HepG2 (cell line): ENCODE results near the gene IL3RA. TPM values are rescaled to one million over a fixed set of nuclear protein-coding genes. Genes with fewer than 3 reads are reported as not detected.
"Not testable (repeated sequence)": the region's sequence is repeated elsewhere in the genome, so short reads cannot be mapped to it uniquely, and the experiment has no call there.

Source experiments
- ATAC-seq: fragments of 200-7000 bp; cut with Tn5 transposase; 3 replicates; pipeline ENCODE4 v1.9.1; 2020; ENCODE audit warnings: mild to moderate bottlenecking, moderate library complexity
- BruUV-seq: library from RNA; stranded (reverse); fragments of 400-500 nt; replicated peaks from 2 replicates; lab custom pipeline; 2021; lab: Mats Ljungman, UMichigan
- CTCF ChIA-PET: fragments of 300-600 bp; formaldehyde crosslinking; extraction: SDS; loops from one replicate; lab custom pipeline; 2021; ENCODE audit warnings: low total read pairs, inconsistent platforms, low intra/inter-chr PET ratio; lab: Yijun Ruan, JAX
- POLR2A ChIA-PET: fragments of 350-600 bp; sonication (Branson Sonifier 250); formaldehyde crosslinking; loops from one replicate; lab custom pipeline; 2020; ENCODE audit warnings: antibody characterized with exemption, inconsistent platforms; lab: Yijun Ruan, JAX
- DNase-seq: peaks from one replicate; pipeline ENCODE4 v3.0.0-alpha.2; 2015; ENCODE audit warnings: low spot score
- FAIRE-seq: peaks from 3 replicates; lab custom pipeline; 2011; peaks lifted over from hg19 to GRCh38; lab: Jason Lieb, UNC
- H2AFZ ChIP-seq: one replicate; pipeline ENCODE4 v1.6.1; 2011; ENCODE audit warnings: low read length, inconsistent platforms
- H3K27ac ChIP-seq: fragments of 300-600 bp; 3 replicates; pipeline ENCODE4 v1.8.0; 2011; ENCODE audit warnings: mixed run types, mild to moderate bottlenecking, mixed read lengths, low read length, inconsistent platforms; ENCODE audit not compliant: insufficient read depth; ENCODE audit errors: extremely low read length
- H3K27me3 ChIP-seq, 2 experiments: fragments of 200-600 bp in 1 of 2; 2 replicates in 1 of 2; 3 replicates in 1 of 2; pipeline versions ENCODE4 v1.6.0 to v1.8.0; 2011; ENCODE audit warnings: low read length in 2 of 2, mild to moderate bottlenecking in 2 of 2, moderate library complexity in 2 of 2, inconsistent platforms in 1 of 2; ENCODE audit not compliant: insufficient read depth in 2 of 2, control insufficient read depth in 1 of 2
- H3K36me3 ChIP-seq, 2 experiments: fragments of 200-600 bp in 1 of 2; replicated peaks in 1 of 2; 2 replicates in 1 of 2; 3 replicates in 1 of 2; pipeline versions ENCODE4 v1.5.1 to v1.8.0; 2011; ENCODE audit warnings: low read length in 2 of 2, inconsistent platforms in 1 of 2; ENCODE audit not compliant: insufficient read depth in 2 of 2, control insufficient read depth in 1 of 2
- H3K4me1 ChIP-seq: 2 replicates; pipeline ENCODE4 v1.5.1; 2012; ENCODE audit warnings: low read length, inconsistent platforms; ENCODE audit not compliant: insufficient read depth
- H3K4me2 ChIP-seq: 2 replicates; pipeline ENCODE4 v1.6.0; 2011; ENCODE audit warnings: low read depth, low read length, inconsistent platforms
- H3K4me3 ChIP-seq, 3 experiments: fragments of 200-600 bp in 1 of 3; sonication (generic), shearing (Covaris generic) in 1 of 3; replicated peaks in 1 of 3; 2 replicates each; pipeline ENCODE4 v1.5.1; 2011 to 2016; ENCODE audit warnings: low read length in 3 of 3, inconsistent platforms in 2 of 3, low read depth in 2 of 3, mild to moderate bottlenecking in 2 of 3, control low read depth in 1 of 3, mixed read lengths in 1 of 3; ENCODE audit not compliant: insufficient read depth in 1 of 3
- H3K79me2 ChIP-seq: one replicate; pipeline ENCODE4 v1.6.1; 2011; ENCODE audit warnings: low read length, inconsistent platforms; ENCODE audit not compliant: insufficient read depth
- H3K9ac ChIP-seq: 2 replicates; pipeline ENCODE4 v1.6.0; 2011; ENCODE audit warnings: mild to moderate bottlenecking, low read depth, low read length, inconsistent platforms; ENCODE audit not compliant: insufficient read depth
- H3K9me3 ChIP-seq: 2 replicates; pipeline ENCODE4 v1.5.1; 2012; ENCODE audit warnings: mild to moderate bottlenecking, low read length
- H4K20me1 ChIP-seq: 2 replicates; pipeline ENCODE4 v1.6.0; 2011; ENCODE audit warnings: inconsistent platforms, mild to moderate bottlenecking, low read length, moderate library complexity; ENCODE audit not compliant: insufficient read depth
- FOXC1 ChIP-seq: sonication (generic); formaldehyde crosslinking; IDR thresholded peaks from 2 replicates; pipeline ENCODE4 v1.8.0; 2022; ENCODE audit warnings: mild to moderate bottlenecking, missing genetic modification reagents, borderline replicate concordance
- FOXJ3 ChIP-seq: sonication (generic); formaldehyde crosslinking; IDR thresholded peaks from 2 replicates; pipeline ENCODE4 v1.4.0; 2020; ENCODE audit warnings: missing genetic modification reagents, mild to moderate bottlenecking, borderline replicate concordance
- MAF1 ChIP-seq: sonication (generic); formaldehyde crosslinking; IDR thresholded peaks from 2 replicates; pipeline ENCODE4 v1.5.0; 2020; ENCODE audit warnings: missing genetic modification reagents, borderline replicate concordance
- REXO4 ChIP-seq: sonication (generic); formaldehyde crosslinking; IDR thresholded peaks from 2 replicates; pipeline ENCODE4 v1.8.0; 2022; ENCODE audit warnings: missing genetic modification reagents, mild to moderate bottlenecking, borderline replicate concordance
- ZFP41 ChIP-seq: sonication (generic); formaldehyde crosslinking; IDR thresholded peaks from 2 replicates; pipeline ENCODE4 v1.4.0; 2020; ENCODE audit warnings: mild to moderate bottlenecking, missing genetic modification reagents, borderline replicate concordance
- WGBS: methylation state at CpG from one replicate; pipeline ENCODE4 v1.1.6; 2017; ENCODE audit warnings: low lambda C conversion rate; 5-methylcytosine and 5-hydroxymethylcytosine counted together
- in situ Hi-C: cut with HindIII; loops from 2 replicates; pipeline ENCODE4 v1.10.0; 2017; ENCODE audit warnings: low pct_unique_long_range_greater_than_20kb; ENCODE audit not compliant: extremely low pct_ligation_motif_present
- intact Hi-C: fragments of 100-400 bp; cut with micrococcal nuclease; formaldehyde crosslinking; loops from one replicate; pipeline ENCODE4 v1.10.0; 2022; ENCODE audit not compliant: unreplicated experiment
- polyA plus RNA-seq, 8 experiments: library from polyadenylated mRNA; depleted of rRNA in 3 of 8; stranded (reverse) in 7 of 8; unstranded in 1 of 8; fragments of >200 nt; fragmentation: Illumina TruSeq in 4 of 8; extraction: Trizol in 4 of 8; gene quantifications; 2 replicates each; pipeline versions ENCODE4 v1.2.1 to v1.2.3, GENCODE V29; 2011 to 2016; ENCODE audit warnings: low read depth in 4 of 8, missing spikeins in 1 of 8, mixed read lengths in 1 of 8; ENCODE audit not compliant: insufficient read depth in 1 of 8
- total RNA-seq, 5 experiments: library from RNA; depleted of rRNA; stranded (reverse); fragments of >200 nt; fragmentation: Illumina TruSeq; extraction: Trizol; gene quantifications; 2 replicates each; pipeline ENCODE4 v1.2.3, GENCODE V29; 2016; ENCODE audit warnings: low read depth in 1 of 5
- TF ChIP-seq, protein P1 (sequence below): sonication (generic); formaldehyde crosslinking; IDR thresholded peaks from 2 replicates; pipeline ENCODE4 v1.5.0; 2020; ENCODE audit warnings: mild to moderate bottlenecking, missing genetic modification reagents
- TF ChIP-seq, protein P2 (sequence below): sonication (generic); formaldehyde crosslinking; IDR thresholded peaks from 2 replicates; pipeline ENCODE4 v1.5.1; 2020; ENCODE audit warnings: missing genetic modification reagents, mild to moderate bottlenecking, borderline replicate concordance
- TF ChIP-seq, protein P3 (sequence below): sonication (generic); formaldehyde crosslinking; IDR thresholded peaks from 2 replicates; pipeline ENCODE4 v1.4.0; 2020; ENCODE audit warnings: missing genetic modification reagents

The IL3RA gene
- total and polyA plus RNA-seq, 2 of the 13 experiments (the other 11 are each of a cell fraction or from before 2014, with no cell fraction given): not detected

DNA sequence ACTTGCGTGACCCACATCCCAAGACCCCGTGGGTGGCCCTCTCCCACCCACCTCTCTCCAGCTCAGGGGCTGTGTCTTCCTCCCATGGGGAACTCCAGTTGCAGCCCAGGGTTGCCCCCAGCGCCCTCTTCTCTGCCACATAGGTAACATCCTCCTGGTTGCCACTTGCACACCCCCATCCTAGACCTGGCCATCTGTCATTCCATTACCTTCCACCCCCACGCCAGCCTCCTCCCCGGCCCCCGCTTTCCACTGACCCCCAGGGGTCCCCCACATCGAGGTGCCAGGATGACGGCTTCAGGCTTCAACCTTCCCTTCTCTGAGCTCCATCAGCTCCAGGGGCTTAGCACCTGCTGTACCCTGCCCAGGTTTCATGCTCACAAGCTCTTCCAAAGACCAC lies 28.1 kb upstream of the IL3RA start:
- H3K4me1 ChIP-seq: no peaks in the 10 kb centered on the region

DNA sequence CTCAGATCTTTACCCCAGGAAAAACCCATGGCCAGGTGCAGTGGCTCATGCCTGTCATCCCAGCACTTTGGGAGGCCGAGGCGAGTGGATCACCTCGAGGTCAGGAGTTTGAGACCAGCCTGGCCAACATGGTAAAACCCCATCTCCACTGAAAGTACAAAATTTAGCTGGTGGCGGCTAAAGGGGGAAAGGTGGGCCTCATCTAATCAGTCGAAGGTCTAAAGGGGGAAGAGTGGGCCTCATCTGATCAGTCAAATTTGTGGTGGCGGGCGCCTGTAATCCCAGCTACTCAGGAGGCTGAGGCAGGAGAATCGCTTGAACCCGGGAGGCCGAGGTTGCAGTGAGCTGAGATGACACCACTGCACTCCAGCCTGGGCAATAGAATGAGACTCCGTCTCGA lies 27.7 kb upstream of the IL3RA start:
- BruUV-seq, FAIRE-seq, POLR2A ChIA-PET, H3K4me3 ChIP-seq, H3K79me2 ChIP-seq, H3K27me3 ChIP-seq, H3K4me2 ChIP-seq, H3K4me1 ChIP-seq, in situ Hi-C loops, H3K9ac ChIP-seq, ATAC-seq, H3K36me3 ChIP-seq, H3K9me3 ChIP-seq, DNase-seq, H2AFZ ChIP-seq, intact Hi-C loops, H3K27ac ChIP-seq, H4K20me1 ChIP-seq, CTCF ChIA-PET: not testable (repeated sequence)
- WGBS: 55% methylated on average over 11 of the region's 12 CpGs

More for the DNA sequence above, 28.1 kb upstream of the IL3RA start:
- Histone ChIP-seq H3K9ac (no peak overlapping the region), H3K27me3 (no peaks in the 10 kb centered on the region; a peak in 1 of 5 replicates), H2AFZ (no peak overlapping the region), H3K9me3 (no peaks in the 10 kb centered on the region), H3K27ac (no peak overlapping the region), H4K20me1 (no peaks in the 10 kb centered on the region), H3K79me2 (no peaks in the 10 kb centered on the region), H3K36me3 (no peaks in the 10 kb centered on the region), H3K4me3 (no peak overlapping the region), H3K4me2 (no peak overlapping the region)
- FAIRE-seq: no peak
- intact Hi-C loops: no loop called here
- no peak for DNase-seq
- ChIA-PET CTCF (no interaction called here), POLR2A (no interaction called here)
- TF ChIP-seq, protein P1, sequence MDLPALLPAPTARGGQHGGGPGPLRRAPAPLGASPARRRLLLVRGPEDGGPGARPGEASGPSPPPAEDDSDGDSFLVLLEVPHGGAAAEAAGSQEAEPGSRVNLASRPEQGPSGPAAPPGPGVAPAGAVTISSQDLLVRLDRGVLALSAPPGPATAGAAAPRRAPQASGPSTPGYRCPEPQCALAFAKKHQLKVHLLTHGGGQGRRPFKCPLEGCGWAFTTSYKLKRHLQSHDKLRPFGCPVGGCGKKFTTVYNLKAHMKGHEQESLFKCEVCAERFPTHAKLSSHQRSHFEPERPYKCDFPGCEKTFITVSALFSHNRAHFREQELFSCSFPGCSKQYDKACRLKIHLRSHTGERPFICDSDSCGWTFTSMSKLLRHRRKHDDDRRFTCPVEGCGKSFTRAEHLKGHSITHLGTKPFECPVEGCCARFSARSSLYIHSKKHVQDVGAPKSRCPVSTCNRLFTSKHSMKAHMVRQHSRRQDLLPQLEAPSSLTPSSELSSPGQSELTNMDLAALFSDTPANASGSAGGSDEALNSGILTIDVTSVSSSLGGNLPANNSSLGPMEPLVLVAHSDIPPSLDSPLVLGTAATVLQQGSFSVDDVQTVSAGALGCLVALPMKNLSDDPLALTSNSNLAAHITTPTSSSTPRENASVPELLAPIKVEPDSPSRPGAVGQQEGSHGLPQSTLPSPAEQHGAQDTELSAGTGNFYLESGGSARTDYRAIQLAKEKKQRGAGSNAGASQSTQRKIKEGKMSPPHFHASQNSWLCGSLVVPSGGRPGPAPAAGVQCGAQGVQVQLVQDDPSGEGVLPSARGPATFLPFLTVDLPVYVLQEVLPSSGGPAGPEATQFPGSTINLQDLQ (CRISPR knock-in tag): no peak
- no peak for TF ChIP-seq REXO4
- TF ChIP-seq, protein P2, sequence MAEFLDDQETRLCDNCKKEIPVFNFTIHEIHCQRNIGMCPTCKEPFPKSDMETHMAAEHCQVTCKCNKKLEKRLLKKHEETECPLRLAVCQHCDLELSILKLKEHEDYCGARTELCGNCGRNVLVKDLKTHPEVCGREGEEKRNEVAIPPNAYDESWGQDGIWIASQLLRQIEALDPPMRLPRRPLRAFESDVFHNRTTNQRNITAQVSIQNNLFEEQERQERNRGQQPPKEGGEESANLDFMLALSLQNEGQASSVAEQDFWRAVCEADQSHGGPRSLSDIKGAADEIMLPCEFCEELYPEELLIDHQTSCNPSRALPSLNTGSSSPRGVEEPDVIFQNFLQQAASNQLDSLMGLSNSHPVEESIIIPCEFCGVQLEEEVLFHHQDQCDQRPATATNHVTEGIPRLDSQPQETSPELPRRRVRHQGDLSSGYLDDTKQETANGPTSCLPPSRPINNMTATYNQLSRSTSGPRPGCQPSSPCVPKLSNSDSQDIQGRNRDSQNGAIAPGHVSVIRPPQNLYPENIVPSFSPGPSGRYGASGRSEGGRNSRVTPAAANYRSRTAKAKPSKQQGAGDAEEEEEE (CRISPR knock-in tag): no peak
- TF ChIP-seq, protein P3, sequence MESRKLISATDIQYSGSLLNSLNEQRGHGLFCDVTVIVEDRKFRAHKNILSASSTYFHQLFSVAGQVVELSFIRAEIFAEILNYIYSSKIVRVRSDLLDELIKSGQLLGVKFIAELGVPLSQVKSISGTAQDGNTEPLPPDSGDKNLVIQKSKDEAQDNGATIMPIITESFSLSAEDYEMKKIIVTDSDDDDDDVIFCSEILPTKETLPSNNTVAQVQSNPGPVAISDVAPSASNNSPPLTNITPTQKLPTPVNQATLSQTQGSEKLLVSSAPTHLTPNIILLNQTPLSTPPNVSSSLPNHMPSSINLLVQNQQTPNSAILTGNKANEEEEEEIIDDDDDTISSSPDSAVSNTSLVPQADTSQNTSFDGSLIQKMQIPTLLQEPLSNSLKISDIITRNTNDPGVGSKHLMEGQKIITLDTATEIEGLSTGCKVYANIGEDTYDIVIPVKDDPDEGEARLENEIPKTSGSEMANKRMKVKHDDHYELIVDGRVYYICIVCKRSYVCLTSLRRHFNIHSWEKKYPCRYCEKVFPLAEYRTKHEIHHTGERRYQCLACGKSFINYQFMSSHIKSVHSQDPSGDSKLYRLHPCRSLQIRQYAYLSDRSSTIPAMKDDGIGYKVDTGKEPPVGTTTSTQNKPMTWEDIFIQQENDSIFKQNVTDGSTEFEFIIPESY: no peak
- no peak for TF ChIP-seq MAF1 (CRISPR knock-in tag)
- no peak for TF ChIP-seq FOXJ3
- TF ChIP-seq FOXC1 (CRISPR knock-in tag): no peak
- TF ChIP-seq ZFP41: no peak
- 33% methylated on average over 8 of the region's 8 CpGs for WGBS
- no TSS peak for BruUV-seq
- ATAC-seq: no peak; the same call in 2 of the 3 replicates
- in situ Hi-C loops: no loop called here
